RWPE1 (cell line): ENCODE measurements around the gene KIAA0408.

Experiments
- CTCF ChIA-PET: fragments of 350-600 bp; sonication (Branson Sonifier 250); formaldehyde crosslinking; extraction: SDS; loops from one replicate; lab custom pipeline; 2021; lab: Yijun Ruan, JAX
- POLR2A ChIA-PET: fragments of 400-600 bp; formaldehyde crosslinking; extraction: SDS; loops from one replicate; lab custom pipeline; 2020; ENCODE audit warnings: antibody characterized with exemption; ENCODE audit not compliant: low non-redundant PET; lab: Yijun Ruan, JAX
- DNase-seq: peaks from one replicate; pipeline ENCODE4 v3.0.0; 2012; ENCODE audit warnings: low spot score
- H3K27ac ChIP-seq: fragments of 450-650 bp; 2 replicates; pipeline ENCODE4 v1.5.1; 2017
- TF ChIP-seq, protein P1 (sequence below): fragments of 450-650 bp; conservative IDR thresholded peaks from 2 replicates; pipeline ENCODE4 v1.5.1; 2017; ENCODE audit warnings: low read depth, mild to moderate bottlenecking

The KIAA0408 gene

GRCh38 chr6:127459231-127459641 is at the start of gene KIAA0408:
Gene KIAA0408, minus strand, starts transcription at chr6:127459389. Its CDS starts 5,408 bp downstream, at chr6:127453981.
- ChIA-PET POLR2A (no interaction called here), CTCF (interaction anchor here (0.6 kb wide), 1 partner anchor 137 kb away, joined by 3 read pairs; no protein-coding TSS in a partner anchor)
- no peak for DNase-seq
- TF ChIP-seq, protein P1, sequence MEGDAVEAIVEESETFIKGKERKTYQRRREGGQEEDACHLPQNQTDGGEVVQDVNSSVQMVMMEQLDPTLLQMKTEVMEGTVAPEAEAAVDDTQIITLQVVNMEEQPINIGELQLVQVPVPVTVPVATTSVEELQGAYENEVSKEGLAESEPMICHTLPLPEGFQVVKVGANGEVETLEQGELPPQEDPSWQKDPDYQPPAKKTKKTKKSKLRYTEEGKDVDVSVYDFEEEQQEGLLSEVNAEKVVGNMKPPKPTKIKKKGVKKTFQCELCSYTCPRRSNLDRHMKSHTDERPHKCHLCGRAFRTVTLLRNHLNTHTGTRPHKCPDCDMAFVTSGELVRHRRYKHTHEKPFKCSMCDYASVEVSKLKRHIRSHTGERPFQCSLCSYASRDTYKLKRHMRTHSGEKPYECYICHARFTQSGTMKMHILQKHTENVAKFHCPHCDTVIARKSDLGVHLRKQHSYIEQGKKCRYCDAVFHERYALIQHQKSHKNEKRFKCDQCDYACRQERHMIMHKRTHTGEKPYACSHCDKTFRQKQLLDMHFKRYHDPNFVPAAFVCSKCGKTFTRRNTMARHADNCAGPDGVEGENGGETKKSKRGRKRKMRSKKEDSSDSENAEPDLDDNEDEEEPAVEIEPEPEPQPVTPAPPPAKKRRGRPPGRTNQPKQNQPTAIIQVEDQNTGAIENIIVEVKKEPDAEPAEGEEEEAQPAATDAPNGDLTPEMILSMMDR, result no peak
- H3K27ac ChIP-seq, result no peak within 1 kb of the TSS

DNA sequence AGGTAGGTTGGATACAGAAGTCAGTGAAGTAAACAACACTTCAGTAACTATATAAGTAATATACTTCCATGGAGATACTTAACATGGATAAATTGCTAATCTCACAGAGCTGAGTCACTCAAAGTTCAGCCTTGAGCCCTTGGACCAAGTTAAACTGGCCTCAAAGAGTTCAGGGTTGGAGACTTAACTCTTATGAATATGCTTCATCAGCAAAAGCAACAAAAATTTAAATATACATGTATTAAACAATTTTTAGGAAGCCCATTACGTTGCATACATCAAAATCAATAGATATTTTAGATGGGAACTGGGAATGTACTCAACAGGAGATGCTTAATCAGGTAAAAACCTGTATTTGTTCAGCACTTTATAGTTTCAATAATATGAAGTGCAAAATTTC is 47.7 kb upstream of the KIAA0408 start:
- ChIA-PET POLR2A (no interaction called here), CTCF (interaction anchor here (0.7 kb wide), 1 partner anchor 15 kb away, joined by 8 read pairs; no protein-coding TSS in a partner anchor)
- TF ChIP-seq, protein P1, result no peak
- no peak overlapping the region for H3K27ac ChIP-seq
- DNase-seq, result no peak

GRCh38 chr6:127503022-127503421 is 43.8 kb upstream of the KIAA0408 start:
- POLR2A ChIA-PET, result no interaction called here
- no peak for DNase-seq
- TF ChIP-seq, protein P1, result no peak
- H3K27ac ChIP-seq, result no peak overlapping the region
- CTCF ChIA-PET, result interaction anchor here (1.1 kb wide), 1 partner anchor 216 kb away, joined by 5 read pairs; no protein-coding TSS in a partner anchor

DNA sequence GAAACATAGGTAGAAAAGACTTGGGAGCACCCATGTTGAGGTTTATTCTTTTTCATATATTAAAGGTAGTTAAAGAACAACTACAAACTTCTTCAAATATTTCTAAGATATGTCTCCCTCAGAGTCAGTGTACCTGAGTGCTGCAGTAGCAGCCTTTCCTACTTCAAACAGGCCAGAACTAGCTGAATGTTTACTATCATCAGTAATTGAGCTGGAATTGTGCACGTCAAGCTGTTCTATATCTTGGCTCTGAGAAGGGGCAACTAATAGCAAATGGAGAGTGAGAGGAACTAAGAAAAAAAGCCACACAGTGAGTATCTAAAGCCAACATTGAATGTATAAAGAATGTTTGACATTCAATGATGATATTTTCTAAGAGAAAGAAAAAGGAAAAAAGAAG is 38.2 kb upstream of the KIAA0408 start:
- no peak overlapping the region for H3K27ac ChIP-seq
- DNase-seq, result no peak
- CTCF ChIA-PET, result interaction anchor here (0.6 to 1.2 kb wide), 3 partner anchors 19 to 942 kb away, joined by 3 to 5 read pairs (median 4); no protein-coding TSS in a partner anchor
- TF ChIP-seq, protein P1, result no peak
- POLR2A ChIA-PET, result no interaction called here

DNA sequence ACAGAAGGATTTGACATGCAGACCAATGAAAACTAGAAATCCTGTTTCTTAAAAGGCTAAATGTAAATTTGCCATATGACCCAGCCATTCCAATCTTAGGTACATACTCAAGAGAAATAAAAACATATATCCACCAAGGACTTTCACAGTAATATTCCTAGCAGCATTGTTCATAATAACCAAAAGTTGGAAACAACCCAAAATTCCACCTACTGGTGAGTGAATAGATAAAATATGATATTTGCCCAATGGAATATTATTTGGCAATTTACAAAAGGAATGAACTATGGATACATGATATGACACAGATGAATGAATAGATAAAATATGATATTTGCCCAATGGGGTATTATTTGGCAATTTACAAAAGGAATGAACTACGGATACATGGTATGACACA is 37.3 kb upstream of the KIAA0408 start:
- TF ChIP-seq, protein P1, result no peak
- no peak for DNase-seq
- CTCF ChIA-PET, result no interaction called here
- H3K27ac ChIP-seq, result no peak overlapping the region
- POLR2A ChIA-PET, result no interaction called here

GRCh38 chr6:127494240-127494767 is 35.1 kb upstream of the KIAA0408 start:
- ChIA-PET CTCF (no interaction called here), POLR2A (no interaction called here)
- DNase-seq, result no peak
- no peak overlapping the region for H3K27ac ChIP-seq
- TF ChIP-seq, protein P1, result no peak
